ENCODE results near the gene GPC5.

The GPC5 gene

DNA sequence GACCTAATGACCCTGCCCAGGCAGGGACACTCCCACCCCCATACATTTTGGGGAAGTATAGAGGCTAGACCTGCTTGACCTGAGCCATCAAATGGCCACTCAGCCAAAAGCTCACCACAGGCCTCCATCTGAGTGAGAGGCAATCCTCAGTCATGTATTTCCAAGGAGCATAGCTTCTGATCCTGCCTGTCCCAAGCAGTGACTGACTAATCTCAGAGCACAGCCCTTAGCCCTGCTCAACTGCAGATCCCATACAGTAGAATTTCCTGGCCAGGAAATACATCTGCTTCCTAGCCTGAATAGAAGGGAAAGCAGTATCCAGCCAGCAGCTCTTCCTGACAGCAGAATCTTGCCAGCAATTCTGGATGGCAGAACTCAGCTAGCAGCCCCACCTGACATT is 947.6 kb downstream of the GPC5 start:
- DNase-seq (ENCODE audit: extremely low spot score) = no peak
- CTCF ChIA-PET = no interaction called here
- no peak for TF ChIP-seq HDGF (IDR thresholded peaks at IDR 0.05; ENCODE audit: borderline replicate concordance)
- POLR2A ChIA-PET = no interaction called here

DNA sequence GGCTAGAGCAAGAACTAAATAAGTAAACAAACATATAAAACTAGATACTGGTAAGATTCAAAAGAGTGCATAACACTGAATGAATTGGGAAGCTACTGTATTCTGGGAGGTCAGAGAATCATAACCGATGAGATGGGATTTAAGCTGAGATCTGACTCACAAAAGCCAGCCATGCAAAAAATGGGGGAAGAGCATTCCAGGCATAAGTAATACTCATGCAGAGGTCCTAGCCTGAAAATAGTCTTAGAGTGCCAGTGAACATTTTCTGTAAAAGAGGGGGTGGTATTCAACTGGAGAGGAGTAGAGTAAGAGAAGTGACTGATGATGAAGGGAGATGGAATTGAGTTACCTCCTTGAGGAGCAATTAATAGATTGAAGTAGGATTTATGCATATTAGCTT is 956.2 kb downstream of the GPC5 start:
- CTCF ChIA-PET = interaction anchor here (0.6 to 0.7 kb wide), 2 partner anchors 254 to 411 kb away, joined by 3 to 7 read pairs; no protein-coding TSS in a partner anchor
- no peak for DNase-seq (ENCODE audit: extremely low spot score)
- TF ChIP-seq HDGF (IDR thresholded peaks at IDR 0.05; ENCODE audit: borderline replicate concordance) (no peak), FOXK2 (IDR thresholded peaks at IDR 0.05) (no peak), TARDBP (IDR thresholded peaks at IDR 0.05) (no peak), ARNT (IDR thresholded peaks at IDR 0.05) (no peak)
- POLR2A ChIA-PET = no interaction called here

DNA sequence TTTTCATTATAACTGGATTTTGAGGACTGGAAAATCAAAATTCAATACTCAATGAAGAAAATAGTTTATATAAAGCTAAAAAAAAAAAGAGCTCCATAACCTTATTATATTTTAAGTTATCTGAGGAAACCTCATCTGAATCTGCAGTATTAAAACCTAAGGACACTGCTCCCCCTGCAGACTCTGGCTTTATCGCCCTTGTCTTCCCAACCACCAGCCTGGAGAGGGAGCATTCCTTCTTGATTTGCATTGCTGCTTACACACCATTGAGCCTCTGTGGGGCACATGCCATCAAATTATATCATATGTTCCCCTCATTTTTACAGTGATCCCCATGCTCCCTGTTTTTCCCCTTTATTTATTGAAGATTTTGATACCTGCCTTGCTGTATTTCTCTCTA is 956.8 kb downstream of the GPC5 start:
- CTCF ChIA-PET = interaction anchor here (0.6 kb wide), 1 partner anchor 412 kb away, joined by 7 read pairs; no protein-coding TSS in a partner anchor
- TF ChIP-seq, protein P1, sequence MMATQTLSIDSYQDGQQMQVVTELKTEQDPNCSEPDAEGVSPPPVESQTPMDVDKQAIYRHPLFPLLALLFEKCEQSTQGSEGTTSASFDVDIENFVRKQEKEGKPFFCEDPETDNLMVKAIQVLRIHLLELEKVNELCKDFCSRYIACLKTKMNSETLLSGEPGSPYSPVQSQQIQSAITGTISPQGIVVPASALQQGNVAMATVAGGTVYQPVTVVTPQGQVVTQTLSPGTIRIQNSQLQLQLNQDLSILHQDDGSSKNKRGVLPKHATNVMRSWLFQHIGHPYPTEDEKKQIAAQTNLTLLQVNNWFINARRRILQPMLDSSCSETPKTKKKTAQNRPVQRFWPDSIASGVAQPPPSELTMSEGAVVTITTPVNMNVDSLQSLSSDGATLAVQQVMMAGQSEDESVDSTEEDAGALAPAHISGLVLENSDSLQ (IDR thresholded peaks at IDR 0.05) = no peak
- TF ChIP-seq BHLHE40 (IDR thresholded peaks at IDR 0.05; ENCODE audit: borderline replicate concordance) (no peak), FOXA1 (IDR thresholded peaks at IDR 0.05) (no peak), HDGF (IDR thresholded peaks at IDR 0.05; ENCODE audit: borderline replicate concordance) (no peak), ARNT (IDR thresholded peaks at IDR 0.05) (no peak), L3MBTL2 (conservative IDR thresholded peaks at IDR 0.05) (no peak), TARDBP (IDR thresholded peaks at IDR 0.05) (no peak), NFRKB (IDR thresholded peaks at IDR 0.05) (no peak)
- peak; percentile 64 for DNase-seq (ENCODE audit: extremely low spot score)

DNA sequence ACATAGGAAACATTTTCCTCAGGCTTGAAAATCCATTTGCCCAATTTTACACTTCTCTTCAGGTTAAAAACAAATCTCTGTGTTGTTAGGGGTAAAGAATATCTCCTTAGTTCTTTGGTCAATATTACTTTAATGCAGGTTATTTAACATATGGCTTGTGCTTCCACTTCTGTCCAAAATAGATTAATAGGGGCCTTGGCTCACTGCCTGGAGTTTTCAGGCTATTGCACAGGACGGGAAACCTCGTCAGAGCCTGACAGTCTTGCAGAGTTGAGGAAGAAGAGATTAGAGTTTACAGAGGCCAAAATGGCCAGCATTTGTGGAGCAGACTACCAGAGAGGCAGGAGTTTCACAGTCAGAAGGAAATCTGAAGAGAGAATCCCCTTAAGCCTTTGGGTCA is 964.3 kb downstream of the GPC5 start:
- CTCF ChIA-PET = no interaction called here
- TF ChIP-seq TARDBP (IDR thresholded peaks at IDR 0.05) = no peak
- DNase-seq (ENCODE audit: extremely low spot score) = no peak
- POLR2A ChIA-PET = no interaction called here

More for the DNA sequence above, 956.8 kb downstream of the GPC5 start:
- POLR2A ChIA-PET = no interaction called here

DNA sequence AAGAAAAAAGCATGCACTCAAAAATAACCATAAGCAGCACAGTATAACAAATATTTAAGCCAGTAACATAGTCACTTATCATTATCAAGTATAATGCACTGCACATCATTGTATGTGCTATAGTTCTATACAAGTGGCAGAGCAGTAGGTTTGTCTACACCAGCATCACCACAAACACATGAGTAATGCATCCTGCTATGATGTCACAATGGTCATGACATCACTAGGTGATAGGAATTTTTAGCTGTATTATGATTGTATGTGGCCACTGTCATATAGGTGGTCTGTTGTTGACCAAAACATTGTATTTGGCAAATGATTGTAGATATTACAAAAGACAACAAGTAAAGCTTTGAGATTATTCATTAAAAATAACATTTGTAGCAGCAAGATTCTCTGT is 967.5 kb downstream of the GPC5 start:
- TF ChIP-seq FOXK2 (IDR thresholded peaks at IDR 0.05) (no peak), FOXM1 (IDR thresholded peaks at IDR 0.05; ENCODE audit: borderline replicate concordance) (no peak), SP1 (IDR thresholded peaks at IDR 0.05) (no peak), SUZ12 (IDR thresholded peaks at IDR 0.05) (no peak), ARNT (IDR thresholded peaks at IDR 0.05) (no peak), LEF1 (IDR thresholded peaks at IDR 0.05; ENCODE audit: borderline replicate concordance) (no peak), NFRKB (IDR thresholded peaks at IDR 0.05) (no peak), ZNF384 (IDR thresholded peaks at IDR 0.05) (no peak), HDGF (IDR thresholded peaks at IDR 0.05; ENCODE audit: borderline replicate concordance) (no peak), ELF4 (IDR thresholded peaks at IDR 0.05) (no peak), FOXA1 (IDR thresholded peaks at IDR 0.05) (no peak), L3MBTL2 (conservative IDR thresholded peaks at IDR 0.05) (no peak), TARDBP (IDR thresholded peaks at IDR 0.05) (no peak), CTBP1 (IDR thresholded peaks at IDR 0.05; ENCODE audit: borderline replicate concordance) (no peak), BHLHE40 (IDR thresholded peaks at IDR 0.05; ENCODE audit: borderline replicate concordance) (no peak)
- TF ChIP-seq, protein P1 (IDR thresholded peaks at IDR 0.05) = no peak
- POLR2A ChIA-PET = no interaction called here
- DNase-seq (ENCODE audit: extremely low spot score) = no peak
- CTCF ChIA-PET = no interaction called here

DNA sequence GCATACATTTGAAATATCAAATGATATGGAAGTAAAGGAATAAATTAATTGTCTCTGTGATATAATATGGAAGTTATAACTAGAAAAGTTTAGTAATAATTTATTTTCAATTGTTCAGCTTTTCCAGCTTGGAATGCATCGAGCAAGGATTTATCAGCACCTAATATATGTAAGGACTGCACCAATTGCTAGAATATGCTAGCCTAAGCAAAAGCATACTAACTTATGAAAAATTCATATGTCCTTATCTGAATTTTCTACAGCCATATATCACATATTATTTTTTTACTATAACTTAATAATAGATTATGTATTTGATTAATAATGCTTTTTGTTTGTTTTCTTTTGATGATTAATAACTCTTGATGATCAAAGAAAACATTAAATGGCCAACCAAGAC is 979.0 kb downstream of the GPC5 start:
- CTCF ChIA-PET = no interaction called here

DNA sequence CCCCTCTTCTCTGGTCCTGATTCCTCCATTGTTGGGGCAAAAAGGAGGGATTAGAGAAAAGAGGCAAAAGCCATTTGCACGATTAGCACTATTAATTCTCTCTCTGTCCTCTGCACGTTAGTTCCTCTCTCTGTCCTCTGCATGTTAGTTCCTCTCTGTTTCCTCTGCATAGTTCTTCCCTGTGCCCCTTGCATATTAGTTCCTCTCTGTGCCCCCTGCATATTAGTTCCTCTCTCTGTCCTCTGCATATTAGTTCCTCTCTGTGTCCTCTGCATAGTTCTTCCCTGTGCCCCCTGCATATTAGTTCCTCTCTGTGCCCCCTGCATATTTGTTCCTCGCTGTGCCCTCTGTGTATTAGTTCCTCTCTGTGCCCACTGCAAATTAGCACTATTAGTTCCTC is 981.0 kb downstream of the GPC5 start:
- ChIA-PET POLR2A (no interaction called here), CTCF (interaction anchor here (0.6 kb wide), 1 partner anchor 704 kb away, joined by 3 read pairs; no protein-coding TSS in a partner anchor)
- no peak for DNase-seq (ENCODE audit: extremely low spot score)
- TF ChIP-seq SUZ12 (IDR thresholded peaks at IDR 0.05) (no peak), FOXK2 (IDR thresholded peaks at IDR 0.05) (no peak), TARDBP (IDR thresholded peaks at IDR 0.05) (no peak), CTBP1 (IDR thresholded peaks at IDR 0.05; ENCODE audit: borderline replicate concordance) (0 out of 2 replicates have a peak, but pooled peaks have one; percentile 27), LEF1 (IDR thresholded peaks at IDR 0.05; ENCODE audit: borderline replicate concordance) (no peak), HDGF (IDR thresholded peaks at IDR 0.05; ENCODE audit: borderline replicate concordance) (no peak), ARNT (IDR thresholded peaks at IDR 0.05) (no peak)
- TF ChIP-seq, protein P1 (IDR thresholded peaks at IDR 0.05) = no peak

More for the DNA sequence above, 979.0 kb downstream of the GPC5 start:
- TF ChIP-seq ELF4 (IDR thresholded peaks at IDR 0.05) (no peak), CTBP1 (IDR thresholded peaks at IDR 0.05; ENCODE audit: borderline replicate concordance) (no peak), ARNT (IDR thresholded peaks at IDR 0.05) (no peak), HDGF (IDR thresholded peaks at IDR 0.05; ENCODE audit: borderline replicate concordance) (no peak), FOXM1 (IDR thresholded peaks at IDR 0.05; ENCODE audit: borderline replicate concordance) (no peak), L3MBTL2 (conservative IDR thresholded peaks at IDR 0.05) (no peak), SUZ12 (IDR thresholded peaks at IDR 0.05) (no peak), TARDBP (IDR thresholded peaks at IDR 0.05) (no peak), NFRKB (IDR thresholded peaks at IDR 0.05) (no peak), ZNF384 (IDR thresholded peaks at IDR 0.05) (no peak), FOXA1 (IDR thresholded peaks at IDR 0.05) (no peak), BHLHE40 (IDR thresholded peaks at IDR 0.05; ENCODE audit: borderline replicate concordance) (no peak), LEF1 (IDR thresholded peaks at IDR 0.05; ENCODE audit: borderline replicate concordance) (no peak), FOXK2 (IDR thresholded peaks at IDR 0.05) (no peak)
- TF ChIP-seq, protein P1 (IDR thresholded peaks at IDR 0.05) = no peak
- POLR2A ChIA-PET = no interaction called here
- no peak for DNase-seq (ENCODE audit: extremely low spot score)

Data from HEK293T (cell line).